Activated T-cell treated with anti-CD3 and anti-CD28 coated beads, Interleukin-2, amount 50 U/mL, for 72 hours (primary cell): ENCODE data around the gene ADH6. TPM values are rescaled to one million over a fixed set of nuclear protein-coding genes. Genes with fewer than 3 reads are reported as not detected.

Source experiments
- ATAC-seq, 2 donors: fragments of 150-1000 bp; cut with Tn5 transposase; replicated peaks in 1 of 2; 2 replicates each; pipeline ENCODE4 v1.10.0; 2021; ENCODE audit warnings: moderate library complexity in 2 of 2, mild to moderate bottlenecking in 1 of 2
- DNase-seq, 2 donors: peaks; one replicate each; pipeline ENCODE4 v3.0.0; 2021 to 2022; ENCODE audit warnings: mixed read lengths in 1 of 2
- H3K27ac Mint-ChIP-seq: one replicate; pipeline ENCODE4 v1.8.0; 2022; ENCODE audit warnings: mild to moderate bottlenecking, moderate library complexity, mixed read lengths
- H3K27me3 Mint-ChIP-seq: one replicate; pipeline ENCODE4 v1.8.0; 2022; ENCODE audit warnings: low read depth, mixed read lengths
- H3K36me3 Mint-ChIP-seq, 2 donors: one replicate each; pipeline ENCODE4 v1.8.0; 2022; ENCODE audit warnings: mixed read lengths in 2 of 2, mild to moderate bottlenecking in 1 of 2; ENCODE audit not compliant: insufficient read depth in 2 of 2
- H3K4me1 Mint-ChIP-seq: one replicate; pipeline ENCODE4 v1.8.0; 2022; ENCODE audit warnings: low read depth, mixed read lengths
- H3K4me3 Mint-ChIP-seq, 2 donors: one replicate each; pipeline ENCODE4 v1.8.0; 2022; ENCODE audit warnings: mild to moderate bottlenecking in 2 of 2, mixed read lengths in 2 of 2, moderate library complexity in 2 of 2
- H3K9me3 Mint-ChIP-seq, 2 donors: one replicate each; pipeline ENCODE4 v1.8.0; 2022; ENCODE audit warnings: mixed read lengths in 2 of 2
- total RNA-seq, 2 donors: library from RNA; stranded (reverse); gene quantifications; one replicate each; pipeline ENCODE4 v1.2.3, GENCODE V29; 2022

Gene ADH6
- total RNA-seq, 2 donors from 2014 or later: not detected

DNA sequence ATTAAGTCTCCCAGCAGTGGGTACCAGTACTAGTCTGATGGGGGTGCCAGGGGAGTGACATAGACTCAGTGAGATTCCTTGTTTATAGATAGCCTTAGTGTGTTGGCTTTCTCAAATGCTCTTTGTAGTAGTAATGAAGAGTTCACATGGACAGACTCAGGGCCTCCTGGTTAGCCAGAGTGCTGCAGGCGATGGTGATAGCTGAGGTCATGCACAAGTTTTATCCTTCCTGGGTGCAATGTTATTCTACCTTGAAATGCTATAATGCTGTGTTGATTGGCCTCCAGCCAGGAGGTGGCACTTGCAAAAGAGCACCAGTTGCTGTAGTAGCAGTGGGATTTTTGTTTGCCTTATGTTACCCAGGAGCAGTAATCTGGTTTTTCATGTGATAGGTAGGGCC, 39.4 kb downstream of the ADH6 start:
- Mint-ChIP-seq H3K27me3 (no peaks in the 10 kb centered on the region), H3K9me3 (peaks cover 5 to 6% of the 10 kb centered on the region in 2 donors), H3K36me3 (peaks cover 0 to 2% of the 10 kb centered on the region in 2 donors), H3K4me3 (no peak overlapping the region), H3K4me1 (no peaks in the 10 kb centered on the region), H3K27ac (no peak overlapping the region)
- no peak for DNase-seq
- no peak for ATAC-seq

DNA sequence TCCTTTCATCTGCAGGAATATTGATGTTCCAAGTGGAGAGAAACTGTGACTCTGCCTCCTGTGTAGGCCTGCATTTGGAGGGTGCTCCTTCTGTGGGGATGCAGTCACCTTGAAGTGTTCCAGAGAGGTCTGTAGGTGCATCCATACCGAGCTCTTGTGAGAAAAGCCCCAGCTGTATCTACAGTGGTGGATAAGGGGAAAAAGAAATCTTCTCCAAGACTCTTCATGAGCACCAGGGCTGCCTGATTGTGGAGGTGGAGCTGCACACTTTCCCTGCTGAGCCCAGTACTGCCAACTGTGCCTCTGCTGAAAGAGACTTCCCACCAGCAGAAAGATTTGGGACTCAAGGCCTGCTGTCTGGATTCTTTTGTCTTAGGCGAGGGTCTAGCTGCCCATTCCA, 39.9 kb downstream of the ADH6 start:
- ATAC-seq (no peak), DNase-seq (no peak)
- H3K4me1 Mint-ChIP-seq: no peaks in the 10 kb centered on the region
- H3K27me3 Mint-ChIP-seq: no peaks in the 10 kb centered on the region
- no peak overlapping the region for H3K27ac Mint-ChIP-seq
- H3K36me3 Mint-ChIP-seq: peaks cover 0 to 2% of the 10 kb centered on the region in 2 donors
- peaks cover 5 to 6% of the 10 kb centered on the region in 2 donors for H3K9me3 Mint-ChIP-seq
- no peak overlapping the region for H3K4me3 Mint-ChIP-seq

DNA sequence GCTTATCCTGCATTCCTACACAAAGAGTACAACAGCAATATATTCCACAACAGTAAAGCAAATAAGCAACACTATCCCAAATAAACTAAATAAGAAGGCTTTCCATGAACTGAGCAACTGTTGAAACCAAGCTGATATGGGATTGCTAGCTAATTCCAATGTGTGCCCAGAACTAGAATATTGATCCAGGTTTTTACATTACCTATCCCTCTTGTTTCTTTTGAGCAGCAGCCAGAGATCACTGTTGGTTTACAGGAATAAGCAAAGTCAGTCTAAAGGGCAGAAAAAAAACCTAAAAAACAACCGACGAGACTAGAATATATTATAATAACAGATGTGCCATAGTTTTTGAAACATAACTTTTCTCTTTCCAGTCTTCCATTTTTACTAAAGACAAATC, 52.5 kb downstream of the ADH6 start:
- Mint-ChIP-seq H3K27ac (no peak overlapping the region), H3K27me3 (no peaks in the 10 kb centered on the region), H3K4me3 (no peak overlapping the region), H3K36me3 (peaks cover 0 to 1% of the 10 kb centered on the region in 2 donors), H3K4me1 (no peaks in the 10 kb centered on the region), H3K9me3 (peaks cover 2 to 6% of the 10 kb centered on the region in 2 donors)
- DNase-seq (no peak), ATAC-seq (no peak)

DNA sequence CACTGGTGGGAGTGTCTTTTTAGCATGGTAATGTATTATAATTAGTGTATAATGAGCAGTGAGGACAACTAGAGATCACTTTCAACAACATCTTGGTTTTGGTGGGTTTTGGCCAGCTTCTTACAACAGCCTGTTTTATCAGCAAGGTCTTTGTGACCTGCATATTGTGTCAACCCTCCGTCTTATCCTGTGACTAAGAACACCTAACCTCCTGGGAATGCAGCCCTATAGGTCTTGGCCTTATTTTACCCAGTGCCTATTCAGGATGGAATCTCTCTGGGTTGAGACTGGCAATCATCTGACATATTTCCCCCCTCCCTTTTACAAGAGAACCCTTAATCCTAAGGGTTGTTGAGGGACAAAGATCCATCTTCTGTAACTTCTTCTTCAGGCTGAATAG, 53.1 kb downstream of the ADH6 start:
- Mint-ChIP-seq H3K27ac (no peak overlapping the region), H3K36me3 (peaks cover 0 to 1% of the 10 kb centered on the region in 2 donors), H3K27me3 (no peaks in the 10 kb centered on the region), H3K9me3 (peaks cover 2 to 6% of the 10 kb centered on the region in 2 donors), H3K4me1 (no peaks in the 10 kb centered on the region), H3K4me3 (no peak overlapping the region)
- ATAC-seq (no peak), DNase-seq (no peak)

DNA sequence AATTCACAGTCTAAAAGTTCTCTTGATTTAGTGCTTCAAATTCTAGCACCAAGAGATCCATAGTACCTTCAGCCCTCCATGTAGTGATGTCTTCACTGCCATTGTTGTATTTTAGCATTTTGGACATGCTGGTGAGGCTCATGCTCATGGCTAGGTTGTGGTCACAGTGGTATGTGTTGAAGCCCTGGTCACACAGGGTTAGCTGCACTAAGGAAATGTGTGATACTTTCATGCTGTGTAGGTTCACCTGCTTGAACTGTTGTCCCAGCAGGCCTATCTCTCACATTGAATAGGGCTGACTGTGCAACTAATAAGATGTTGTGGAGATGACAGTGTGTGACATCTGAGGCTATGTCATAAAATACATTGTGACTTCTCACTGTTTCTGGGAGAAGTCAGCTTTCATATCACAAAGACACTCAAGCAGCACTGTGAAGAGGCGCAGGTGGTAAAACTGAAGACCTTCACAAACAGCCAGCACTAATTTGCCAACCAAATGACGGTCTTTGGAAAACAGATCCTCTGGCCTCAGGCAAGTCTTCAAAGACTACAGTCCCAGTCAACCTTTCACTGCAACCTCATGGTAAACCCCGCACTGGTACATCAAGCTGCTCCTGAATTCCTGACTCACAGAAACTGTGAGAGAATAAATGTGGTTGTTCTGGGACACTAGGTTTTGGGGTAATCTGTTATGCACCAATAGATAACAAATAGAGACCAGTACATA, 57.5 kb downstream of the ADH6 start:
- ATAC-seq: no peak

DNA sequence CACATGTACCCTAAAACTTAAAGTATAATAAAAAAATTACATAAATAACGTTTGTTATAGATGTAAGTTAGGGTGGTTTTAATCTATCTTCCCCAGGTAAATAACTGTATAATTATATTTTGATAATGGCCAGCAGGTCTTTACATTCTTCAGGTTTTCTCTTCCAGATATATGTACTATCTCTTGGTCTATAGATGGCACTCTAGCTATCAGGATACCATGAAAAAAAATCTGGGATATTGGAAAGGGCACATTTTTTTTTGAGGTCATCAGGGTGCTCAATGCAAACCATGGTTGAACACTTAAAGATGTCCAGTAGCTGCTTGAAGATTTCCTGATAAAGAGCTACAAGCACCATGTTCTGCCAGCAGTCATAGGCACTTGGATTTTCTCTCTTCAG, 59.3 kb downstream of the ADH6 start:
- Mint-ChIP-seq H3K27ac (no peak overlapping the region), H3K4me3 (no peak overlapping the region), H3K4me1 (no peaks in the 10 kb centered on the region), H3K27me3 (no peaks in the 10 kb centered on the region), H3K9me3 (peaks cover 0 to 2% of the 10 kb centered on the region in 2 donors), H3K36me3 (no peaks in the 10 kb centered on the region)
- no peak for DNase-seq
- no peak for ATAC-seq

More for the DNA sequence above, 57.5 kb downstream of the ADH6 start:
- Mint-ChIP-seq H3K9me3 (peaks cover 2% of the 10 kb centered on the region in 2 donors), H3K27ac (no peak overlapping the region), H3K4me3 (no peak overlapping the region), H3K27me3 (no peaks in the 10 kb centered on the region), H3K36me3 (no peaks in the 10 kb centered on the region), H3K4me1 (no peaks in the 10 kb centered on the region)
- no peak for DNase-seq

DNA sequence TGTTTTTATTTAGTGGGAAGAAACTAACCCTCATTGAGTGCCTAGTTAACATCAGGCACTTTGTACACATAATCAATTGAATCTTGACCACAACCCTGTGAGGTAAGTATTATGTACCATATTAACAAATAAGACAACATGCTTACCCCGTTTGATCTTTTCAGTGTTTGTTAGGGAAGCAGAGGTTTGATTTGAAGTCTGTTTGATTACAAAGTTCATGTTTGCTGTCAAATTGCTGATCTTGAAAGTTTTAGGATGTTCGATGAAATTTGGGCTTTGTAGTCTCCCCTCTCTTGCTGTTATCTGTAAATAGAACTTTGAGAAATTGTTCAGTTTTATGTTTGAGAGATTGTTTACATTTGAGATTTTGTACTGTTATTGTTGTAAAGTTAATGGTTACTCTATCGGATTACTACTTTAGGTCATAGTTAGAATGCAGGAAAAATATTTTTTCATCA, 61.5 kb downstream of the ADH6 start:
- Mint-ChIP-seq H3K27me3 (no peaks in the 10 kb centered on the region), H3K4me1 (no peaks in the 10 kb centered on the region), H3K9me3 (no peaks in the 10 kb centered on the region), H3K27ac (no peak overlapping the region), H3K4me3 (no peak overlapping the region), H3K36me3 (no peaks in the 10 kb centered on the region)
- ATAC-seq: no peak
- DNase-seq: no peak

DNA sequence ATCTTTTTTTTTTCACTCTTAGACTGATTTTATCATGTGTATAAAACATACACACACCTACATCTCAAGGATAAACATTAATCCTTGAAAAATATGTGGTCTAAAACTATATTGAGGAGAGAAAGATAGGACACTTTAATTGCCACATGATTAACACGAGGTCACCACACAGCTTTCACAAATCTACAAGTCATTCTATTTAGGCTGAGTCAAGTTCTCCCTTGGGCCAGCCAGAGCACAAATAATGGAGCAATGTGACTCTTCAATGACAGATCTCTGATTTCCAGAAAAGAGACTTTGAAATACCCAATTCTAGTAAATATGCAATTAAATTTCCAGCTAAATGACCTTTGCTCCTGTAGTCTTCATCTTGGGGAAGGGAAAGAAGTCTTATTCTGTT, 62.1 kb downstream of the ADH6 start:
- DNase-seq (no peak), ATAC-seq (no peak)
- Mint-ChIP-seq H3K27ac (no peak overlapping the region), H3K4me3 (no peak overlapping the region), H3K27me3 (no peaks in the 10 kb centered on the region), H3K9me3 (no peaks in the 10 kb centered on the region), H3K4me1 (no peaks in the 10 kb centered on the region), H3K36me3 (no peaks in the 10 kb centered on the region)

DNA sequence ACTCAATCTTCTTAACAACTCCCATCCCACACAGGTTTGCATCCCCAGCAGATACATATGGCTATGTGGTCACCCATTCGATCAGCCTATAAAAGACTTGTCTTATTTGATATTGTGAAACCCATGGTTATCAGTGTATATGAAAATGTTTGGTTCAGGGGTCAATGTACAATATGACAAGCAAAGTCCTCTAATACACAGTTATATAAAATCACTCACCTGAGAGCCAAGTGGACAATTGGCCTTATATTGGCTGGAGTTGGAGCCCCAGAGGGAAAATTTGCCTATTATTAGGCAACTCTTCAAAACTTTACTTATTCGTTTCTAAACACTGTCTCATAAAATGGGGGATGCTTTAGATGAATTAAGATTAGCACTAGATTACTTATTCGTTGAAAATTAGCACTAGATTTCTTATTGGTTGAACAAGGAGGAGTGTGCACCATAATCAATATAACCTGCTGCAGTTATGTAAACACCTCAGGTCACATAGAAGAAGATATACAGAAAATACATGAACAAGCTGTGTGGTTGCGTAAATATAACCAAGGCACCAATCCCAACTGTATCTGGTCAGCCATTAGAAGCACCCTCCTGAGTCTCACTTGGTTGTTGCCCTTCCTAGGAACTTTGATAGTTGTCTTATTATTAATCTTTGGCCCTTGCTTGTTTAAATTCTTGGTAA, 64.2 kb downstream of the ADH6 start:
- DNase-seq (no peak), ATAC-seq (no peak)
- Mint-ChIP-seq H3K4me3 (no peak overlapping the region), H3K4me1 (no peaks in the 10 kb centered on the region), H3K9me3 (no peaks in the 10 kb centered on the region), H3K36me3 (no peaks in the 10 kb centered on the region), H3K27me3 (no peaks in the 10 kb centered on the region), H3K27ac (no peak overlapping the region)

Other genes with a start within 250 kb of the ADH6 start
- gene METAP1, start 223.5 kb downstream of the ADH6 start, total RNA-seq: 10 to 100 TPM; 44.5 to 54.0 TPM
- 100 to 1,000 TPM in 1 of 2 donors, 10 to 100 TPM in 1; 91.0 to 105 TPM for gene ADH5, start 130.5 kb downstream of the ADH6 start, total RNA-seq
- gene ADH4, start 74.9 kb downstream of the ADH6 start, total RNA-seq: not detected
- not detected for gene ADH1A, start 71.7 kb upstream of the ADH6 start, total RNA-seq
- gene ADH1B, start 102.2 kb upstream of the ADH6 start, total RNA-seq: not detected
- not detected for gene ADH1C, start 133.5 kb upstream of the ADH6 start, total RNA-seq
- gene ADH7, start 216.1 kb upstream of the ADH6 start, total RNA-seq: not detected